Retina (tissue), 1 donor: ENCODE data around the gene MEGF9.
"Not testable (repeated sequence)": the region's sequence is repeated elsewhere in the genome, so short reads cannot be mapped to it uniquely, and the experiment has no call there.

Experiments used
- DNase-seq: peaks from one replicate; pipeline ENCODE4 v3.0.0-alpha.2; 2016

Gene MEGF9

DNA sequence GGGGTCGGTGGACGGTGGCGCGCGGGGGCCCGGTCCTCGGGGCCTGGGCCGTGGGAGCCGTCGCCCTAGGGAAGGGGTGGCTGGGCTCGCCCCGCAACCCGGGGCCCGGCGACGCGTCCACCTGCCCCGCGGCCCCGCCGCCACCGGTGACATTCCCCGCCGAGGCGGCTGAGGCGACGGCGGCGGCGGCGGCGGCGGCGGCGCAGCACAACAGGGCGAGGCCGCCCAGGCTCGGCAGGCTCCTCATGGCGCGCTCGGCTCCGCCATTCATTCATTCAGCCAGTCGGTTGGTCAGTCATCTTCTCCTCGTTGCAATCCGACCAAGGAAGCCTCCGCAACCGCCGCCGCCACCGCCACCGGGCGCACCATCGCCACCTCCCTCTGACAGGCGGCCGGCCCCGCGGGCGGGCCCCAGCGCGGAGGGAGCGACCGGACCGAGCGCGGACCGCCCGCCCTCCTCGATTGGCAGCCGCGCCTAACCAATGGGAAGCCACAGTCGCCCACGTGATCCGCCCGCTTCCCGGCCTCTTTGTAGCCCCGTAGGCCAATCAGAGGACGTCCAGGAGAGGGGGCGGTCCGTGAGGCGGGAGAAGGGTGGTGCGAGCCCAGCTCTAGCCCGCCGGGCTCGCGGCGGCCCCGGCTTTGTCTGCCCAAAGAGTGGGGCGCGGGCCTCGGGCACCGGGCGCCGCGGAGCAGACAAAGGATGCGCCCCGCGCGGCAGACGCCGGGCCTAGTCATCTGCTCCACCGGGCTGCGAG, at the start of gene MEGF9:
Gene MEGF9 (minus strand): TSS at position 383 of the 758 bp plus-strand sequence. CDS start 112 bp downstream, at position 271.
- peak; percentile 97 for DNase-seq

DNA sequence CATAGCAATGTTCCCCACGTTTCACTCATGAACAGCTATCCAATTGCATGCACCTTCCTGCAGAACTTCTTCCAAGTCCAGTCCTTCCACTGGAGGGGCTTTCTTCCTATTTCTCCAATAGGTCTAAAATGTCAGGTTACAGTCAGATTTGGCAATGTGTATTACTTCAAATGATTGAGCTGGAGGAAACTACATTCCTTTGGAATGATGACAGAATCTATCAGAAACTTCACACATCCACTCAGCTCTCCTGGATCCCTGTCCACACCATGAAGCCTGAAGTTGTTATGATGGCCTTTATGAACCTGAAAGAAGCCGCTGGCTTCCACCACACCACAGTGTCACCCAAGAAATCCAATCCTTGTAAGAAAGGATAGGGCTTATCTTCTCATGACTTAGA, 46.7 kb upstream of the MEGF9 start:
- no peak for DNase-seq

DNA sequence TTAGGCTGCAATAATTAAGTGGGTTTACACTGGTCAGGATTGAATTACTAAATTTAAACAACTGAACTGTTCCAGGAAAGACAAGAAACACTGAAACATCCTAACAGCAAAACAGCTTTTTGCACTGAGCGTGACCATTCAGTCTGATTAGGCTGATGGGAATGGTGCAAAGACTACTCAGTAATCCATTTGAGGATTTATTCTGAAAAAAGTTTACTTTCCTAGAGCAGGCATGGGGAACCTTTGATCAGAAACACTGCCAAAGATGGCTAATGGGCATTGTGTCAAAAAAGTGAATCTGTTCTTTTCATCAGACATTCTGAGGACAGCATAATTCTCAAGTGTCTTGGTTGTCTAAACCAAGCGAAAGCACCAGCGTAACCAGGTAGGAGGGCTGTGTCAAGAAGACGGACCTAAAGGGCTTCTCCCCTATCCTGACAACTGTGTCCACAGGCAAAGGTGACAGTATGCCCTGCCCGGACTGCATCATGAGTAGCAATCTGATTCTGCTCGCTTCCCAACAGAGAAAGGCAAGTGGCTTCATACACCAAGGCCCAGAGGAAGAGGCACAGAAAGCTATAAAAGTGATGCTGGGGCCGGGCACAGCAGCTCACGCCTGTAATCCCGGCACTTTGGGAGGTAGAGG, 45.6 kb upstream of the MEGF9 start:
- DNase-seq: no peak

DNA sequence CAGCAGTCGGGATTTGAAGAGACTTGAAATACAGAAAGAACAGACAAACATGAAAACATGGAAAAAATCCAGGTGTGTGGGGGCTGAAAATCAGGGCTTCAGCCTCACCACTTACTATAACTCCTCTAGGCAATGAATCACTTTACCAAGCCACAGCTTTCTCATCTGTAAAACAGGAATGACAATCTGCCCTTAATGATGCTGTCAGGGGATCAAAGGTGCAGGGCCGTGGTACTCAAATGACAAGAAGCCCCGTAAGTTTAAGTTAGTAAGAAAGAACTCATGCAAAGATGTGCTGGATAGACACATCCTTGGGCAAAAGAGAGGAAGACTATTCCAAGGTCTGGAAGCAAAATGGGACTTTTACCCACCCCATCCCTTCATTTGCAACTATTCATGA, 44.3 kb upstream of the MEGF9 start:
- DNase-seq: no peak

DNA sequence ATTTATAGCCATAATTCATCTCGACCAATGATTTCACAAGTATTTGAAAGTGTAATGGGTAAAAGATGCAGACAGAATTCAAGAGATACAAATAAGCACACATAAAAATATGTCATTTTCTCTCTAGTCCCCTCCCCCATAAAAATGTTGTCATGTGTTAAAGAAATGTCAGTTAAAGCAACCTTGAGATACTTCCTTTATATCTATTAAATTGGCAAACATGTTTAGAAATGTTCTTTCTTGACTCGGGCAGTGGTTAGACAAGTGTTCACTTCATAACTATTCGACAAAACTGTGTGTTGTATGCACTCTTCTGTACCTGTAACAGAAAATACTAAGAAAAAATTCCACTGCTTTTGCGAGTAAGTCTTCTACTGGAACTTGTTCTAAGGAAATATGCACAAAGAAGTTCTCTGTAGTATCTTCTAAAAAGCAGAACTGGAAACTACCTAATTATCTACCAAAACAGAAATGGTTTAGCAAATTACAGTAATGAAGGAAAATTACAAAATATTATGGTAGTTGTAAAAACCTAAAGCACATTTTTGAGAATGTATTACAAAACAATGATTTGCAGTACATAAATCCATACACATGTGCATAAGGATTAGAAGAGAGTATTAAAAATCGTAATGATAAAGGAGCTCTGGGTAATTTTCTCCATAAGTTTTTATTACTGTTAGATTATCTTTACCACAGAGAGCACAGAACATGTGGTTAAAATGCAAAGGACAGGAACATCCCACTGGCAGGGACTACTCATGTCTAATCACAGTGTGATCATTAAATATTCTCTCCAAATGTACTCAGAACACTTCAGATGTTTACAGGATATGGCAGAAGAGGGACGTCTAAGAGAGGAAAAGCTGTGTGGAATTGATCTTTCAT, 43.0 kb upstream of the MEGF9 start:
- DNase-seq: no peak

DNA sequence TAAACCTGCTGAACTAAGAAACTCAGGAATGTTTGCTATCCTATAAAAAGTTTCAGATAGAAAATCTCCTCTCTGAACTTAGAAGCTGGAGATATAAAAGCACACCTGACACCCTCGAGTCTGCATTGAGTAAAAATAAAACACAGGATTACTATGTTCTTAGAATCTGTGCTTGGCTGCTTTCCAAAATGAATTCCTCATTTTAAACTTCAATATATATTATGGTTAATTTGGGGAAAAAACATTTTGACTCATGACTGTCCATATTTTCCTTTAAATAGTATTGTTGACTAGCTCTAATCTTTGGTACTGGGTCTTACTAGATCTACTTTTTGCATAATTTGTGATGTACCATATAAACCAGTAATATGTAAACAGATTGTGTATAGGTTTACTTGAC, 42.3 kb upstream of the MEGF9 start:
- DNase-seq: no peak

DNA sequence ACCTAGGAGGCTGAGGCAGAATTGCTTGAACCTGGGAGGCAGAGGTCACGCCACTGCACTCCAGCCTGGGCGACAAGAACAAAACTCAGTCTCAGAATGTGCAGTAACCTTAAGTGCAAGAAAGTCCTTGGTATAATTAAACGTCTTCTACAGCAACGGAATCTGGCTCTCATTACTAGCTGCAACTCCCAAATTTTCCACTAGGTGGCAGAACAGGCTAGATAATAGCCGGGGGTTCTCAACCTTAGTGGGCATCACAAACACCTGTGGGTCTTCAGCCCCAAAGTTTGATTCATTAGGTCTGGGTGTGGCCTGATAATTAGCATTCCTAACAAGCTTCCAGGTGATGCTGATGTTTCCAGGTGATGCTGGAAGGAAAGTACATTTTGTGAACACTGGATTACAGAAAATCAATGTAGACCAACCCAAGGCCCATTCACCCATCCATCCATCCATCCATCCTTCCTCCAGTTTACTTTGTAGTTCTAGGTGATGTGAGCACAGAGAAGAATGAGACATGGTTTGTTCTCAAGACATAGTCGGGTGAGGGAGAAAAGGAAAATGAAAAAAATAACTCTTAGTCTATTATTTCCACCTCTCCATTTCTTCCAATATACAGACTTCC, 41.7 kb upstream of the MEGF9 start:
- peak; percentile 67 for DNase-seq

DNA sequence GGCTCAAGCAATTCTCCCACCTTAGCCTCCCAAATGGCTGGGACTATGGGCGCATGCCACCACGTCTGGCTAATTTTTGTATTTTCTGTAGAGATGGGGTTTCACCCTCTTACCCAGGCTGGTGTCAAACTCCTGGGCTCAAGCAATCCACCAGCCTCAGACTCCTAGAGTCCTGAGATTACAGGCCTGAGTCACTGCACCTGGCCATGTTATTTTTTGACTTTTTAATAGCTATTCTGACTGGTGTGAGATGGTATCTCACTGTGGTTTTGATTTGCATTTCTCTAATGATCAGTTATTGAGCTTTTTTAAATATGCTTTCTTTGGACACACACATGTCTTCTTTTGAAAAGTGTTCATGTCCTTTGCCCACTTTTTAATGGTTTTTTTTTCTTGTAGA, 40.8 kb upstream of the MEGF9 start:
- no peak for DNase-seq

DNA sequence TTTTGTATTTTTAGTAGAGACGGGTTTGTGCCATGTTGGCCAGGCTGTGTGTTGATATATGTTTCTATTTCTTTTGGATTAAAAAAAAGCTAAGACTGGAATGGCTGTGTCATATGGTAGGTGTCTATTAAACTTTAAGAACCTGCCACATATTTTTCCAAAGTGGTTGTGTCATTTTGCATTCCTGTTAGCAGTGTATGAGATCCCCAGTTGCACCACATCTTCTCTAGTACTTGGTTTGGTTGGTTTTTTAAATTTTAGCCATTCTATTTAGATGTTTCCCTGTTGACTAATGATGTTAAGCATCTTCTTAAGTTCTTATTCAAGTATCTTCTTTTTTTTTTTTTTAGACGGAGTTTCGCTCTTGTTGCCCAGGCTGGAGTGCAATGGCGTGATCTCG, 36.2 kb upstream of the MEGF9 start:
- no peak for DNase-seq

DNA sequence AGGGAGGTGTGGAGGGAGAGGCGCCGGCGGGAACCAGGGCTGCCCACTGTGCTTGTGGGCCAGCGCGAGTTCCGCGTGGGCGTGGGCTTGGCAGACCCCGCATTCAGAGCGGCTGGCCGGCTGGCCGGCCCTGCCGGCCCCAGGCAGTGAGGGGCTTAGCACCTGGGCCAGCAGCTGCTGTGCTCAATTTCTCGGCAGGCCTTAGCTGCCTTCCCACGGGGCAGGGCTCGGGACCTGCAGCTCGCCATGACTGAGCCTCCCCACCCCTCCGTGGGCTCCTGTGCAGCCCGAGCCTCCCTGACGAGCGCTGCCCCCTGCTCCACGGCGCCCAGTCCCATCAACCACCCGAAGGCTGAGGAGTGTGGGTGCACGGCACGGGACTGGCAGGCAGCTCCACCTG, 32.1 kb upstream of the MEGF9 start:
- DNase-seq: not testable (repeated sequence)

DNA sequence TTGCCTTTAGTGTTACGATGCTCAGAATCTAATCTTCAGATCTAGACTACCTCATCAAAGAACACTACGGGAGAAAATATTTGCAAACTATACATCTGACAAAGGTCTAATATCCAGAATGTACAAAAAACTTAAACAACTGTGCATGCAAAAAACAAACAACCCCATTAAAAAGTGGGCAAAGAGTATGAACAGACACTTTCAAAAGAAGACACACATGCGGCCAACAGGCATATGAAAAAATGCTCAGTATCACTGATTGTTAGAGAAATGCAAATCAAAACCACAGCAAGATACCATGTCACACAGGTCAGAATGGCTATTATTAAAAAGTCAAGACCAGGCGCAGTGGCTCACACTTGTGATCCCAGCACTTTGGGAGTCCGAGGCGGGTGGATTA, 31.0 kb upstream of the MEGF9 start:
- no peak for DNase-seq

DNA sequence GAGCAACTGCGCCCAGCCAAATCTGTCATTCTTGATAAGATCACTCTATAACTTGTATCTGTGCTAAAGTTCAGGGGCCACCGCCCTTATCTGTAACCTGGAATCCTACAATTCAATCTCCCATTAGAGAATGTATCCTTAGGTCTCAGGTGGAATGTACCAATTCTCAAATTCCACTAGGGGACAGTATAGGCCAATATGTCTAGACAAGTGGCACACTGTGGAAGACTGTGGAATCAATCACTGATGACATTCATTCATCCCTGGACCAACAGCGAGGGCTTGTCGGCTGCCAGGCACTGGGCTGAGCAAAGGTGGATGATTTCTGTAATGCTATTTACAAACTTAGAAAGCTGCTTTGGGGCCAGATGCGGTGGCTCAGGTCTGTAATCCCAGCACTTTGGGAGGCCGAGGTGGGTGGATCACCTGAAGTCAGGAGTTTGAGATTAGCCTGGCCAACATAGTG, 28.7 kb upstream of the MEGF9 start:
- no peak for DNase-seq

DNA sequence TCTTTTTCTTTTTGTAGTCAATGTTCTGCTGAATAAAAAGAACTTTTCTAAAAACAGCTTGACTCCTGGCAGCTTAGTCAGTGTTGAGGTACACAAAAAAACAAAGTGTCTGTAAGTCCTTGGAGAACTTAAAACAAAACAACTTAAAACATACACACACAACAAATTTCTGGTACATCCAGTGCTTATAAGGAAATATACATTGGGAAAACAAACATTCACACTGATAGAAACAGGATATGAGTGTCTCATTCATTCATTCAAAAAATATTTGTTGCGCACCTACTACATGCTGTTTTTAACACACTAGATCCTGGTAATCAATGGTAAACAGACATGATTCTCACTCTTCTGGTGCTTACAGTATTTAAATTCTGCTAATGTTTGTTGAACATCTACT, 27.4 kb upstream of the MEGF9 start:
- no peak for DNase-seq

DNA sequence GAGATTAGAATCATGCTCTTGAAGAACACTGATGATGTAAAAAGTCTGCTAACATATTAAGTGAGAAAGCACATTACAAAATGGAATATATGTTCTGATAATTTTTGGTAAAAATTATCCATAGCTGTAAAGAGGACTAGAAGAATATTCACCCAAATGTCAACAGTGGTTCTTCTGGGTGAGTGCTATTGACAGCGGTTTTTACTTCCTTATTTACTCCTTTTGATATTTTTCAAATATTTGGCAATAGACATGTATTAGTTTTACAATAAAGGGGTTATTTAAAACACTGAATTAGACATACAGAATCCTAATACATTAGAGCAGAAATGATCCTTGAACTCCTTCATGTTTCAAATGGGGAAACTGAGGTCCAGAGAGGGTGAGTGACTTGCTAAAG, 26.9 kb upstream of the MEGF9 start:
- DNase-seq: no peak

DNA sequence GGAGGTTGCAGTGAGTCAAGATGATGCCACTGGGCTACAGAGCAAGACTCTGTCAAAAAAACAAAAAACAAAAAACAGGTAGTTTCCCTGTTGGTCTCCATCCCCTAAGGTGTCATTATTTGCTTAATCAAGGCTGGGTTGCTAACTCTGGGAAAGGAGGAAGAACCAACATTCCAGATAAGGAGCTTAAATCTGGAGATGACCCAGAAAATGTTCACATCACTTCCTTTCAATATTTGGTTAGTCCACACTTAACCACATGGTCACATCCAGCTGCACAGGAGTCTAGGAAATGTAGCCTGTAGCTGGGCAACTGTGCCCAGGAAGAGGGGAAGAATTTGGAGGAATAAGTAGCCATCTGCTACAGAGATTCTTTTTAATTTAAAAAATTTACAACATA, 25.9 kb upstream of the MEGF9 start:
- no peak for DNase-seq

DNA sequence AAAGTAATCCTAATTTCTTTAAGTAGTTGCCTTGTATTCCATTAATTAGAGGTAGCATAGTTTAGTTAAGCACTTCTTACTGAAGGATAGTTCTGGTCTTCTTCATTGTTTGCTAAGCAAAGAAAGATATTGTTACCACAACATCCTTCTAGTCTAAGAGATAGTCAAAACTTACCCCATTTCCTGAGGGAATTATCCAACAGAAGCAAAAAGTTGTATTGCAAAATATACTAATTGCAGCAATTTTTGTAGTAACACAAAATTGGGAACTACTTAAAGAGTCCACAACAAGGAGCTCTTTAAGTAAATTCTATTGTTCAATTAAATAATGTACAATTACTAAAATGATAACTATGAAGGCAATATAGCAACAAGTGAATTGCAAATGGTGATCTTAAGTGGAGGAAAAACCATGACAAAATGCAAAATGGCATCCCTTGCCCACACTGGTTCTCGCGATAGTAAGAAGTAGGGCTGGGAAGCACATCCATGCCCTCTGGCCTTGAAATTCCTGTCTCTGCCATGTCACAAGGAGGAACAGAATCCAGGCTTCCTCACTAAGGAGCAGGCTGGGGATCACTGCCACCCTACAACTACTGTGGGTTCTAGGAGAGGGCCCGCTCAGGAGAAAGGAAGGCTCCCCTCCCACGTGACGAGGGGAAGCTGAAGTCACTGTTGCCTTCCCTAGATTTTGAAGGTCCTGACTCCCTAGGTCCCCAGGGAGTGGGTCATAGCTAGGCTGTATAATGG, 23.3 kb upstream of the MEGF9 start:
- DNase-seq: no peak

DNA sequence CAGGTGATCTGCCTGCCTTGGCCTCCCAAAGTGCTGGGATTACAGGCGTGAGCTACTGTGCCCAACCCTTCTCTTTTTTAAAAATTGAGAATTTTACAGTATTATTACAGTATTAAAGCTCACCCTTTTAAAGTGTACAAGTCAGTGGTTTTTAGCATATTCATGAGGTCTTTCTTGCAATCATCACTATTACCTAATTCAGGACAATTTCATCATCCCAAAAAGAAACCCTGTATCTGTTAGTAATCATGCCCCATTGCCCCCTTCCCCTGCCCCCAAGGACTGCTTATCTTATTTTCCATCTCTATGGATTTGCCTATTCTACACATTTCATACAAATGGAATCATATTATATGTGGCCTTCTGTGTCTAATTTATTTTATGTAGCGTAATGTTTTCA, 22.6 kb upstream of the MEGF9 start:
- no peak for DNase-seq

DNA sequence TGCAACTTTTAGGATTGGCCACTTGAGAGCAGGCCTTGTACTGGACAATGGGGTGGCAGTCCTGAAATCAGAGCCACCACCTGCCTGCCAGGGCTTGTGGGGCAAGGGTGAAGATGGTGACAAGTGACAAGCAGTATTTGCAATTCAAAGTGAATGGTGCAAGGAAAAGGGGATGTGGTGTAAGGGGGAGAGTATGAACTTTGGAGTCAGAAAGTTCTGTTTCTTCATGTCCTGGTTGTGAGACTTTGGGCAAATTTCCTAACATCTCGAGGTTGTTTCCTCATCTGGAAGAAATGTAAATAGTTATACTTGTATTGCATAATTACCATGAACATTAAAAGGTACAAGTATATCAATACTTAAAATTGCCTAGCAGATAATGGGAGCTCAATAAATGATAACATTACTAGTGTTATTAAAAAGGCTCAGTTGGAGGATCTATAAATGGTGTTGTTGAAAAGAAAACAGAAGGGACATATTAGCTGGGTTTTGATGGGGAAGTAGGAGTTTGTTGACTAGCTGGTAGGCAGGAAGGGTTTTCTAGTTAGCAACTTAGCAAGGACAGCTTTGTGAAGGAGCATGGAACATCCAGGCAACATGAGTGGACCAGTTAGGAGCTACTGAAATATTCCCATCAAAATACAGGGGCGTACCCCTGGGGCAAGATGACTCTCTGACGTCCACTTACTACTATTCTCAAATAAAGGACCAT, 21.3 kb upstream of the MEGF9 start:
- DNase-seq: no peak

DNA sequence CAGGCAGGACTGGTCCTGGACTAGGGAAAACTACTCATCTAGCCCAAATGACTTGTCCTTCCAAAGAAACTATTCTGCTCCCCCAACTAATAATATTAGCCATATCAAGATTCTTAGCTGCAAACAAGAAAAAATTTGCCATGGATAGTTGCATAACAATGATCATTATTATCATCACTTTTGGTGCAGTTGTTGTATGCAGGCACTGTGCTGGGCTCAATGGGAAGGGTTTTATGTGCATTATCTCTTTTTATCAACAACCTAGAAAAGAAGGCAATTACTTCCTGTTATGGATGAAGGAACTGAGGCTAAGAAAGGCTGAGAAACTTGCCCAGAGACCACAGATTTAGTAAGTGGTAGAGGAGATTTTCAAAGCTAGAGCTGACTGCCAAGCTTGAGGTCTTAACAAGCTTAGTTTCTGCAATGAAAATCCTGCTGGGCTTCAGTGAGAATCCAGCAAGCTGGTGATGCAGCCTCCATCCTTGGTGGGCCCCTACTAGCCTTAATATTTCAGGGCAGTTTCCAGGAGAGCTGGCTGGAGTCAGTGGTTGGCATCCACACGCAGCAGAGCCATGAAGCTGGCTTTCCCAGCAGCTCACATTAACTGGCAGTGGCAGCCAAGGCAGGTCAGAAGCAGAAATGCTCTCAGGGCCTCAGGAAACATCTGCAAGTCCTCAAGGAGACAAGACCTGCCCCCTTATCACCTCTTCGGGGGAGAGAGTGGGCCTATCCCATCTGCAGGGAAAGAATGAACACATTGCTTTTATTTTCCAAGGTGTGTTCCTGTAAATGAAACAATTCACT, 20.5 kb upstream of the MEGF9 start:
- DNase-seq: no peak

DNA sequence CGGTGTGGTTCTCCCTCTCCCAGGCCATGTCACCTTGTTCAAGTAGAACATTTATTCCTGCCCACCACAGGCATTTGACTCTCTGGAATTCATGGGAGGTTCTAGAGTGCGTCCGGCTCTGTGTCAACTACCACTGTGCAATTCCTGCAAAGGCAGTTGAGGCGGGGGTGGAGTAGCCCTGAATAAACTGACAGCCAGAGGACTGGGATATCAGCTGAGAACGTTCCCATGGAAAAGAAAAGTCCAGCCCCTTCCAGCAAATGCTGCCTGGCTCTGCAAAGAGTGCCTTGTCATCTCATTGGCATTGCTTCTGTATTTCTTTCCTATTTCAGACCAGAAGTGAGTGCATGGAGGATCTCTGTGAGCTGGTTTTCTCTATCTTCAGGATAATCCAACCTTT, 18.9 kb upstream of the MEGF9 start:
- no peak for DNase-seq
